Ishikawa (cell line): Measurements from ENCODE around the gene CEACAM1.

ENCODE experiments used
- CEBPB ChIP-seq: IDR thresholded peaks from 2 replicates; pipeline ENCODE4 v1.6.1; 2012
- CREB1 ChIP-seq: IDR thresholded peaks from 2 replicates; pipeline ENCODE4 v1.6.1; 2012; ENCODE audit warnings: low read depth
- EP300 ChIP-seq: IDR thresholded peaks from 2 replicates; pipeline ENCODE4 v1.6.1; 2012; ENCODE audit warnings: borderline replicate concordance
- NFIC ChIP-seq: IDR thresholded peaks from 2 replicates; pipeline ENCODE4 v1.6.1; 2012
- RAD21 ChIP-seq: IDR thresholded peaks from 2 replicates; pipeline ENCODE4 v1.6.1; 2012; ENCODE audit warnings: low read depth
- TAF1 ChIP-seq: IDR thresholded peaks from 2 replicates; pipeline ENCODE4 v1.6.1; 2012; ENCODE audit warnings: low read depth, mild to moderate bottlenecking
- TEAD4 ChIP-seq: IDR thresholded peaks from 2 replicates; pipeline ENCODE4 v1.6.1; 2012
- YY1 ChIP-seq: IDR thresholded peaks from 2 replicates; pipeline ENCODE4 v1.6.1; 2012; ENCODE audit warnings: low read depth
- TF ChIP-seq, protein P1 (sequence below): IDR thresholded peaks from 2 replicates; pipeline ENCODE4 v1.6.1; 2012
- TF ChIP-seq, protein P2 (sequence below): IDR thresholded peaks from 2 replicates; pipeline ENCODE4 v1.6.1; 2012

- TF ChIP-seq EP300 = no peak
- no peak for TF ChIP-seq CEBPB
- TF ChIP-seq RAD21 = no peak
- TF ChIP-seq YY1 = no peak
- TF ChIP-seq, protein P1, sequence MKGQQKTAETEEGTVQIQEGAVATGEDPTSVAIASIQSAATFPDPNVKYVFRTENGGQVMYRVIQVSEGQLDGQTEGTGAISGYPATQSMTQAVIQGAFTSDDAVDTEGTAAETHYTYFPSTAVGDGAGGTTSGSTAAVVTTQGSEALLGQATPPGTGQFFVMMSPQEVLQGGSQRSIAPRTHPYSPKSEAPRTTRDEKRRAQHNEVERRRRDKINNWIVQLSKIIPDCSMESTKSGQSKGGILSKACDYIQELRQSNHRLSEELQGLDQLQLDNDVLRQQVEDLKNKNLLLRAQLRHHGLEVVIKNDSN = no peak
- TF ChIP-seq CREB1 = no peak
- TF ChIP-seq TEAD4 = no peak
- TF ChIP-seq TAF1 = no peak
- TF ChIP-seq NFIC = no peak
- TF ChIP-seq, protein P2, sequence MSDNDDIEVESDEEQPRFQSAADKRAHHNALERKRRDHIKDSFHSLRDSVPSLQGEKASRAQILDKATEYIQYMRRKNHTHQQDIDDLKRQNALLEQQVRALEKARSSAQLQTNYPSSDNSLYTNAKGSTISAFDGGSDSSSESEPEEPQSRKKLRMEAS = no peak
Observed at GRCh38 chr19:42511340-42511739, 16.9 kb downstream of the CEACAM1 start.
